Measurements from ENCODE around the gene TP53BP2. TPM values are rescaled to one million over a fixed set of nuclear protein-coding genes. Genes with fewer than 3 reads are reported as not detected.
"Not testable (repeated sequence)": the region's sequence is repeated elsewhere in the genome, so short reads cannot be mapped to it uniquely, and the experiment has no call there.

TP53BP2 gene
- total and polyA plus RNA-seq, 2 experiments from 2014 or later = 9.2 to 18.2 TPM

DNA sequence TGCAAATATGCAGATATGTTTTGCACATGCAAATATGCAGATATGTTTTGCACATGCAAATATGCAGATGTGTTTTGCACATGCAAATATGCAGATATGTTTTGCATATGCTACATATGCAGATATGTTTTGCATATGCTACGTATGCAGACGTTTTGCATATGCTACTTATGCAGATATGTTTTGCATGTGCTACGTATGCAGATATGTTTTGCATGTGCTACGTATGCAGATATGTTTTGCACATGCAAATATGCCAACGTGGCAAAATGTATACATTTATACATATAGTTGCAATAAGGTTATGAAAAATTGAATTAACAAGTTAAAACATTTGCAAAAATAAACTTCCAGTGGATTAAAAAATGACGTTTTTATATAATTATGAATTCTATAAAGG is 30.8 kb upstream of the TP53BP2 start:
- Histone ChIP-seq H3K4me1 (ENCODE audit: insufficient read depth) (no peaks in the 10 kb centered on the region), H3K9me3 (ENCODE audit: low read depth) (no peaks in the 10 kb centered on the region), H3K4me2 (ENCODE audit: unreplicated experiment) (no peak overlapping the region), H4K20me1 (ENCODE audit: insufficient read depth) (no peaks in the 10 kb centered on the region), H3K36me3 (ENCODE audit: low read depth) (no peaks in the 10 kb centered on the region), H3K9me2 (ENCODE audit: insufficient read depth) (no peaks in the 10 kb centered on the region), H3K4me3 (no peak overlapping the region), H3K27me3 (replicated peaks; ENCODE audit: insufficient read depth) (no peaks in the 10 kb centered on the region), H3F3A (ENCODE audit: insufficient read depth) (no peaks in the 10 kb centered on the region), H3K9ac (no peak overlapping the region), H3K27ac (no peak overlapping the region), H2AFZ (no peak overlapping the region), H3K79me2 (ENCODE audit: insufficient read depth) (no peaks in the 10 kb centered on the region)
- in situ Hi-C loops (cut with MboI) = no loop called here
- no peak for DNase-seq
- no peak for TF ChIP-seq EZH2 (IDR thresholded peaks at IDR 0.05; ENCODE audit: insufficient read depth, poor library complexity, severe bottlenecking)
- TF ChIP-seq EZH2phosphoT487 (IDR thresholded peaks at IDR 0.05; ENCODE audit: insufficient read depth, low read depth) = no peak
- 36 to 40% methylated on average over 6 of the region's 6 CpGs for WGBS, 2 experiments (ENCODE audit: low coverage in 1 of 2, low lambda C conversion rate in 2 of 2, missing lambda C conversion rate in 2 of 2)

DNA sequence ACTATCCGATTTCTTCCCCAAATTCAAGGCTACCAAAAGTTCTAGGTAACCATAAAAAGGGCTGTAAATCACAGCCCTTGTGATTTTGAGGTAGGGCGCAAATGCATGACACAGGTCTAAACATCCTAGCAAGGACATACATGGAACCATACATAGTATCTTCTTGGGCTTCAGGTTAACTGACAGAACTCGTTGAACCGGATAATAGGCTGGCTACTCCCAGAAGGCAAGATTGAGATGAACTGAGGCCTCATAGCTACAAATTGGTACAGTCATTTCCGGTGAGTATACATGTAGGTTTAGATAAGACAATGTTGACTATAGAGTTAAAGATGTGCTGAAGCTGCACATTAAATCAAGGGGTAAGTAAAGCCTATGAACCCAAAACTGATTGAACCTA is 27.3 kb upstream of the TP53BP2 start:
- 85 to 86% methylated on average over 5 of the region's 5 CpGs for WGBS, 2 experiments (ENCODE audit: low coverage in 1 of 2, low lambda C conversion rate in 2 of 2, missing lambda C conversion rate in 2 of 2)
- no peak overlapping the region for H3K9ac ChIP-seq
- no peaks in the 10 kb centered on the region for H3K9me2 ChIP-seq (ENCODE audit: insufficient read depth)
- no peaks in the 10 kb centered on the region for H3K79me2 ChIP-seq (ENCODE audit: insufficient read depth)
- no peak overlapping the region for H3K4me2 ChIP-seq (ENCODE audit: unreplicated experiment)
- H4K20me1 ChIP-seq (ENCODE audit: insufficient read depth) = no peaks in the 10 kb centered on the region
- peak; percentile 1 for DNase-seq
- no peak overlapping the region for H2AFZ ChIP-seq
- H3K9me3 ChIP-seq (ENCODE audit: low read depth) = no peaks in the 10 kb centered on the region
- no peaks in the 10 kb centered on the region for H3K4me1 ChIP-seq (ENCODE audit: insufficient read depth)
- no peak overlapping the region for H3K4me3 ChIP-seq
- H3K36me3 ChIP-seq (ENCODE audit: low read depth) = no peaks in the 10 kb centered on the region
- H3K27me3 ChIP-seq (replicated peaks; ENCODE audit: insufficient read depth) = peaks cover 14% of the 10 kb centered on the region
- TF ChIP-seq EZH2 (IDR thresholded peaks at IDR 0.05; ENCODE audit: insufficient read depth, poor library complexity, severe bottlenecking) = no peak
- TF ChIP-seq EZH2phosphoT487 (IDR thresholded peaks at IDR 0.05; ENCODE audit: insufficient read depth, low read depth) = no peak
- in situ Hi-C loops (cut with MboI) = no loop called here
- no peaks in the 10 kb centered on the region for H3F3A ChIP-seq (ENCODE audit: insufficient read depth)
- no peak overlapping the region for H3K27ac ChIP-seq

DNA sequence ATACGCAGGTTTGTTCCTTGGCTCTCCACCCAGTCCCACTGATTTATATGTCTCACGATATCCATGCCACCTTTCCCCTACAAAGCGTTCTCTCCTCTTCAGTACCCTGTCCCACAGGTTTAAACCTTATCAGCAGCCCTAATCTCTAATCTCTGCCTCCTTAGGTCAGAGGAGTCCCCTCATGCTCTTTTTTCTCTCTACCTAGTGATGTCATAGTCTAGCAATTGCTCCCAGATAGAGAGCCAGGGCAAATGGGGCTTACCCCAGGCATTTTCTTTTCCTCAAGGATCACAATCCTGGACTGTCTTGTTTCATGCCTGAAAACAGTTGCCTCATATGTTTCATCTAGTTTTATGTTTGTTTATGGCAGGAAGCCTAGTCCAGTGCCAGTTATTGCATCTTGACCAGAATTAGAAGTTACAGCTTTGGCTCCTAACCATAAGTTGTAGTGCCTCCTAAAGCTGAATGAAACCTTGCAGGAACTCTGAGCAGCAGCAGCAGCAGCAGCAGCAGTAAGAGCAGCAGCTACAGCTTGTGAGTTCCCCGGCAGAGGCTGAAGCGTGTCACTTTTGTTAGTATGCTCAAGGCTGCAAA is 26.7 kb upstream of the TP53BP2 start:
- no peak overlapping the region for H3K9ac ChIP-seq
- no peak overlapping the region for H3K4me2 ChIP-seq (ENCODE audit: unreplicated experiment)
- TF ChIP-seq EZH2phosphoT487 (IDR thresholded peaks at IDR 0.05; ENCODE audit: insufficient read depth, low read depth) (no peak), EZH2 (IDR thresholded peaks at IDR 0.05; ENCODE audit: insufficient read depth, poor library complexity, severe bottlenecking) (no peak)
- H3K4me3 ChIP-seq = no peak overlapping the region
- no peaks in the 10 kb centered on the region for H3K9me3 ChIP-seq (ENCODE audit: low read depth)
- in situ Hi-C loops (cut with MboI) = no loop called here
- H4K20me1 ChIP-seq (ENCODE audit: insufficient read depth) = no peaks in the 10 kb centered on the region
- 71 to 72% methylated on average over 5 of the region's 5 CpGs for WGBS, 2 experiments (ENCODE audit: low coverage in 1 of 2, low lambda C conversion rate in 2 of 2, missing lambda C conversion rate in 2 of 2)
- H3K27ac ChIP-seq = no peak overlapping the region
- H2AFZ ChIP-seq = no peak overlapping the region
- H3F3A ChIP-seq (ENCODE audit: insufficient read depth) = no peaks in the 10 kb centered on the region
- H3K9me2 ChIP-seq (ENCODE audit: insufficient read depth) = no peaks in the 10 kb centered on the region
- no peaks in the 10 kb centered on the region for H3K36me3 ChIP-seq (ENCODE audit: low read depth)
- peaks cover 14% of the 10 kb centered on the region for H3K27me3 ChIP-seq (replicated peaks; ENCODE audit: insufficient read depth)
- peak; percentile 13 for DNase-seq
- no peaks in the 10 kb centered on the region for H3K79me2 ChIP-seq (ENCODE audit: insufficient read depth)
- no peaks in the 10 kb centered on the region for H3K4me1 ChIP-seq (ENCODE audit: insufficient read depth)

DNA sequence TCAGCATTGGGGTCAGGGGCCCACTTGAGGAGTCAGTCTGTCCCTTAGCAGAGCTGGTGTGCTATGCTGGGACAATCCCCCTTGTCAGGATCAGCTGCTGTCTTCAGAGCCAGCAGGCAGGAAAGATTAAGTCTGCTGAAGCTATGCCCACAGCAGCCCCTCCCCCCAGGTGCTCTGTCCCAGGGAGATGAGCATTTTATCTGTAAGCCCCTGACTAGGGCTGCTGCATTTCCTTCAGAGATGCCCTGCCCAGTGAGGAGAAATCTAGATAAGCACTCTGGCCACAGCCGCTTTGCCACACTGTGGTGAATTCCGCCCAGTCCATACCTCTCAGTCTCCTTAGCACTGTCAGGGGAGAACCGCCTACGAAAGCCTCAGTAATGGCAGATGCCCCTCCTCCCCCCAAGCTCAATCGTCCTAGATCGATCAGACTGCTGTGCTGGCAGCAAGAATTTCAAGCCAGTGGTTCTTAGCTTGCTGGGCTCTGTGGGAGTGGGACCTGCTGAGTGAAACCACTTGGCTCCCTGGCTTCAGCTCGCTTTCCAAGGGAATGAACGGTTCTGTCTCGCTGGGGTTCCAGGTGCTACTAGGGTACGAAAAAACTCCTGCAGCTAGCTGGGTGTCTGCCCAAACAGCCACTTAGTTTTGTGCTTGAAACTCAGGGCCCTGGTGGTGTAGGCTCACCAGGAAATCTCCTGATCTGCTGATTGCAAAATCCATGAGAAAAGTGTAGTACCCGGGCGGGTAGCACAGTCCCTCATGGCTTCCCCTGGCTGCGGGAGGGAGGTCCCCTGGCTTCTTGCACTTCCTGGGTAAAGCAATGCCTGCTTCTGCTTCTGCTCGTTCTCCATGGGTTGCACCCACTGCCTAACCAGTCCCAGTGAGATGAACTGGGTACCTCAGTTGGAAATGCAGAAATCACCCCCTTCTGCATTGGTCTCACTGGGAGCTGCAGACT is 25.1 kb upstream of the TP53BP2 start:
- Histone ChIP-seq H3F3A (ENCODE audit: insufficient read depth) (no peaks in the 10 kb centered on the region), H3K27ac (no peak overlapping the region), H3K9ac (no peak overlapping the region), H3K79me2 (ENCODE audit: insufficient read depth) (no peaks in the 10 kb centered on the region), H3K4me1 (ENCODE audit: insufficient read depth) (no peaks in the 10 kb centered on the region), H3K27me3 (replicated peaks; ENCODE audit: insufficient read depth) (peaks cover 14% of the 10 kb centered on the region), H2AFZ (no peak overlapping the region), H3K36me3 (ENCODE audit: low read depth) (no peaks in the 10 kb centered on the region), H4K20me1 (ENCODE audit: insufficient read depth) (no peaks in the 10 kb centered on the region), H3K9me3 (ENCODE audit: low read depth) (no peaks in the 10 kb centered on the region), H3K4me3 (no peak overlapping the region), H3K4me2 (ENCODE audit: unreplicated experiment) (no peak overlapping the region), H3K9me2 (ENCODE audit: insufficient read depth) (no peaks in the 10 kb centered on the region)
- 71% methylated on average over 14 of the region's 14 CpGs for WGBS, 2 experiments (ENCODE audit: low coverage in 1 of 2, low lambda C conversion rate in 2 of 2, missing lambda C conversion rate in 2 of 2)
- in situ Hi-C loops (cut with MboI) = no loop called here
- DNase-seq = no peak
- TF ChIP-seq EZH2 (IDR thresholded peaks at IDR 0.05; ENCODE audit: insufficient read depth, poor library complexity, severe bottlenecking) (no peak), EZH2phosphoT487 (IDR thresholded peaks at IDR 0.05; ENCODE audit: insufficient read depth, low read depth) (no peak)

DNA sequence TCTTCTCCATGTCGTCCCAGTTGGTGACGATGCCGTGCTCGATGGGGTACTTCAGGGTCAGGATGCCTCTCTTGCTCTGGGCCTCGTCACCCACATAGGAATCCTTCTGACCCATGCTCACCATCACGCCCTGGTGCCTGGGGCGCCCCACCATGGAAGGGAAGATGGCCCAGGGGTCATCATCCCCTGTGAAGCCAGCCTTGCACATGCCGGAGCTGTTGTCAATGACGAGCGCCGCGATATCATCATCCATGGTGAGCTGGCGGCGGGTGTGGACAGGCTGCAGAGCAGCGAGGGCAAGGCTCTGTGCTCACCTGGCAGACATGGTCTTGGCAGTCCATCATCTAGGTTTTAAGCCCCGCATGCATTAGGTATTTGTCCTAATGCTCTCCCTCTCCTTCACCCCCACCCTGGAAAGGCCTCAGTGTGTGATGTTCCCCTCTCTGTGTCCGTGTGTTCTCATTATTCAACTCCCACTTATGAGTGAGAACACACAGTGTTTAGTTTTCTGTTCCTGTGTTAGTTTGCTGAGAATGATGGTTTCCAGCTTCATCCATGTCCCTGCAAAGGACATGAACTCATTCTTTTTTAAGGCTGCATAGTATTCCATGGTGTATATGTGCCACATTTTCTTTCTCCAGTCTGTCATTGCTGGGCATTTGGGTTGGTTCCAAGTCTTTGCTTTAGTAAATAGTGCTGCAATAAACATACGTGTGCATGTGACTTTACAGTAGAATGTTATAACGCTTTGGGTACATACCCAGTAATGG is 19.0 kb upstream of the TP53BP2 start:
- H3K36me3 ChIP-seq (ENCODE audit: low read depth); in situ Hi-C loops (cut with MboI); H3K4me2 ChIP-seq (ENCODE audit: unreplicated experiment); H3K4me3 ChIP-seq; H3F3A ChIP-seq (ENCODE audit: insufficient read depth); H3K9me2 ChIP-seq (ENCODE audit: insufficient read depth); H3K27me3 ChIP-seq (replicated peaks; ENCODE audit: insufficient read depth); H3K79me2 ChIP-seq (ENCODE audit: insufficient read depth); H3K9me3 ChIP-seq (ENCODE audit: low read depth); H3K27ac ChIP-seq; H3K4me1 ChIP-seq (ENCODE audit: insufficient read depth); H2AFZ ChIP-seq; H3K9ac ChIP-seq; H4K20me1 ChIP-seq (ENCODE audit: insufficient read depth); DNase-seq: not testable (repeated sequence)
- 88 to 90% methylated on average over 19 of the region's 19 CpGs for WGBS, 2 experiments (ENCODE audit: low coverage in 1 of 2, low lambda C conversion rate in 2 of 2, missing lambda C conversion rate in 2 of 2)
